NCI-H345 treated with DMSO at 0.1 percent for 48 hours (cell line): ENCODE results near the gene INTS13.
"Not testable (repeated sequence)": the region's sequence is repeated elsewhere in the genome, so short reads cannot be mapped to it uniquely, and the experiment has no call there.

Experiments
- DNase-seq: peaks from one replicate; lab custom pipeline; 2025; ENCODE audit not compliant: unreplicated experiment; lab: John Stamatoyannopoulos, UW

The INTS13 gene

DNA sequence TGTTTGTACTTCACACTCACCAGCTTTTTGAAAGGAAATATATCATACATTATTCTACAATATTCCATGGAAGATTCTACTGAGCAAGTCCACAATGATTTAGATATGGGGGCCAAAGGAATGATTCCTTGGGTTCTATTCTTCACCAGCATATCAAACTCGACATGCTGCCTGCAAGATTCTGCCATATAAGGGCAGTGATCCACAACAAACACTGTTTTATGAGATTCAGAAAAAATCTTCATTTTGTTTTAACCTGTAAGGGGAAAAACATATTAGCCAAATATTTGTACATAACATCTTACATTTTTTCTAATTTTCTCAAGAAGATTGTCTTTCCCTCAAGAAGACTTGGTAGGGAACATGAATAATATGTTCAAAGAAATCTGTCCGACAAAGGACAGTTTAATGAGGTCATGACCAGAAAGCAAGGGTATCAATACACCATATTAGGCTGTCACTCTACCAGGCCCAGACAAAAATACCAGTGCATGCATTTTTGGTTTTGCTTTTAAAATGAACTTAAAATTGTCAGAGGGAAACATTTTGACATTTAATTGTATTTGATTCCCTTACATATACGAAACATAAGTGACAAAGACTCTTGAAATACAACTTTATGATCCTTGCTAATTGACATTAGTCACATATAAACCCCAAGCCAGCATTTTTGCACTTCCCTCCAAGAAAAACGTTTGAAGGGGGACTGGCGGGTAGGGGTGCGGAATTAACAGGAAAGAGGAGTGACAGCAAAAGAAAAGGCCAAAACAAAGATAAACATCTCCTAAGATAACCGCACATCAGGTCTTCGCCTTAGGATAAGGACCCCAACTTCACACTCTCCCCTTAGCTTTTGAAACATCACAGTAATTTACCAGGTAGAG lies 980 bp downstream of the INTS13 start:
- DNase-seq: no peak

DNA sequence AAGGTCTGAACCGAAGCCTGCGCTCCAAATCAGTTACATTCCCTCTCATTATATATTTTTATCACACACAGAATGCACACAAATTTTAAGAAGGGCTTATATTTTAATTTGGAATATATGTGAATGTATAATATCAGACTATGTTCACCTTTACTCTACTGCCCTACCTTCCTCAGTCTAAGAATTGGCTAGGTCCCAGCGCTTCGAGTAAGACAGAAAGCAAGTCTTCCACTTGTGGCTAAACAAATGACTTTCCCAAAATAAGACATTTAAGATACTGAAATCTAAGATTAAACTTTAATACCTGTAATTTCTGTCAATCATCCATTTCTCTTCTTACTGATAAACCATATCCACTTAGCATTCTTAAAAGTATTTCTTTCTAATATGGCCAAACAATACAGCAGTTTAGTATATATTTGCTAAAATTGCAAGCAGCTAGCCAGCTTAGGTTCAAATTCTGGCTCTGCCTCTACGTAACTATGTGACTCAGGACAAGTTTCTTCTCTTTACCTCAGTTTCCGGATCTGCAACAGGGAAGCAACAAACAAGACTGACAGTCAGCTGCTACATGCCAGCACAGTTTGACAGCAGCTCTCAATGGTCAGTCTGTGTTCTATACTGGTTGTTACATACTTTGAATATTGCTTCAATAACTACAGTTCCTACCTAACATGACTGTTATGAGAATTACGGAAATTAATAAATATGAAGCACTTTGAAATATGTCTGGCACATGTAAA lies 2.0 kb downstream of the INTS13 start:
- no peak for DNase-seq

DNA sequence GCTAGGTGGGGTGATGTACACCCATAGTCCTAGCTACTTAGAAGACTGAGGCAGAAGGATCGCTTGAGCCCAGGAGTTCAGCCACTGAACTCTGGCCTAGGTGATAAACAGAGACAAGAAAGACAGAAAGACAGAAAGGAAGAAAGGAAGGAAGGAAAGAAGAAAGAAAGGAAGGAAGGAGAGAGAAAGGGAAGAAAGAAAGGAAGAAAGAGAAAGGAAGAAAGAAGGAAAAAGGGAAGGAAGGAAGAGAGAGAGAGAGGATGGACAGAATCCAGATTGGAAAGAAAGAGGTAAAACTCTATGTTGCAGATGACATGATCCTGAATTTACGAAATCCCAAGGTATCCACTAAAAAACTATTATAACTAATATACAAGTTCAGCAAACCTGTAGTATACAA lies 8.2 kb downstream of the INTS13 start:
- DNase-seq: no peak

DNA sequence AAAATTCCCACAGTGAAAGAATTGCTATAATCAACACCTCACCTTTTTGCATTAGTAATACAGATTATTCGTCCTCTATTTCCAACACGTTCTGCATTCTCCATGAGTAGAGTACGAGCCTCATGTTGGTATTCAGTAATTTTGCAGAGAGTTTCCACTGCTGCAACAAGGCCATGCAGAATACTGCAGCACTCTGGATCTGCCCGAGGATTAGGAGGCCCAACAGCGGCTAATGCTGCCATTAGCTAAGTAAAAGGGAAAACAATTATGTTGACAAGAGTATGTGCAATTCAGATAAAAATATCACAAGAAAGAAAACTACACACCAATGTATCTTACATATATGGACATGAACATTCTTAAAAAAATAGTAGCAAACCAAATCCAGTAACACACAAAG lies 9.1 kb downstream of the INTS13 start:
- DNase-seq: no peak

DNA sequence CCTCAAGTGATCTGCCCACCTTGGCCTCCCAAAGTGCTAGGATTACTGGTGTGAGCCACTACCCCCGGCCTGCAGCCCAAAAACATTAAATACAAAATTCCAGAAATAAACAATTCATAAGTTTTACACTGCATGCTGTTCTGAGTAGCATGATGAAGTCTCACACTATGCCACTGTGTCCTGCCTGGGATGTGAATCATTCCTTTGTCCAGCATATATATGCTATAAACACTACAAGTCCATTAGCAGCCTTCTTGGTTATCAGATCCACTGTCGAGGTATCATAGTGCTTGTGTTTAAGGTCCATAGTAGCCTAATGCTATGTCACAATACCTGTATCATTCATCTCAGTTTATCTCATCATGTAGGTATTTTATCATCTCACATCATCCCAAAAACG lies 15.9 kb downstream of the INTS13 start:
- DNase-seq: no peak

DNA sequence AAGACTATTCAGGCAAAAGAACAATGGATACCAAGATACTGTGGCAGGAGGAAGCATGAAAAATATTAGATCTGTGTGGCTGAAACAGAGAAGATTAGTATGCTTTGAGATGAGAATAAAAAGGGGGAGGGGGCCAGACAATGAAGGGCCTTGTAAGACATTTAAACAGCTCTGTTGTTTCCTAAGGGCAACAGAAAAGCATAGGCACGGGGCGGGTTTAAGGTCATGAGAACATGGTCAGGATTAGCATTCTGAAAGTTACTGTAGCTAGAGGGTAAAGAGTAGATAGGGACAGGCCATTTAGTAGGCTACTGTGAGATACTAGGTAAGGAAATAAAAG lies 18.6 kb downstream of the INTS13 start:
- no peak for DNase-seq

DNA sequence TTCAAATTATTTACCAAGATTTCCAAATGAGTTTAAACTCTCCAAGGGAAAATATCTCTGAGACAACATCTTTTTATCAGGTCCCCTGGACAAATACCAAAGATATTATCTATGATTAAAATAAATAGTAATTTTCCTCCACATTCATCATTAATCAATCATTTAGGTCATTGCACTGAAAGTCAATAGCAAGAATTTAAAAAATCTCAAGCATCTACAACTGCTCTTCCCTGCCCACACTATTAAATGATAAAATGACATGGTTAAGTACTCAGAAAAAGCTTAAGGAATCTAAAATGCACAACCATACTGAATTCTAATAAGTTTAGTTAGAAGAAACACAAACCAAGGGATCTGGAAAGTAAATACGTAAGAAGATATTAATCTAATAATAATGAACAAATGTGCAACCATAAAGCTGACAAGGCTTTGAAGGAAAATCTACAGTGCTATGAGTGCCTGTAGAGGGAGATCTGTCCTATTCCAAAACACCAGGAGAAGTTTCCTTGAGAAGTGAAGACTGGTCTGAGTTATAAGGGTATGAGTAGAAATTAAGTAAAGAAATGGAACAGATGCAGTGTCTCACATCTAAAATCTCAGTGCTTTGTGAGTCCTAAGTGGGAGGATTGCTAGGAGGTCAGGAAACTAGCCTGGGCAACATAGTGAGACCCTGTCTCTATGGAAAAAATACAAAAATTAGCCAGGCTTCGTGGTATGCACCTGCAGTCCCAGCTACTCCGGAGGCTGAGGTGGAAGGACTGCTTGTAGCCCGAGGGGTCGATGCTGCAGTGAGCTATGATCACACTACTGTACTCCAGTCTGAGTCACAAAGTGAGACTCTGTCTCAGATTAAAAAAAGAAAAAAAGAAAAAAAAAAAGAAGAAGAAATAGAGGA lies 19.2 kb downstream of the INTS13 start:
- DNase-seq: no peak

DNA sequence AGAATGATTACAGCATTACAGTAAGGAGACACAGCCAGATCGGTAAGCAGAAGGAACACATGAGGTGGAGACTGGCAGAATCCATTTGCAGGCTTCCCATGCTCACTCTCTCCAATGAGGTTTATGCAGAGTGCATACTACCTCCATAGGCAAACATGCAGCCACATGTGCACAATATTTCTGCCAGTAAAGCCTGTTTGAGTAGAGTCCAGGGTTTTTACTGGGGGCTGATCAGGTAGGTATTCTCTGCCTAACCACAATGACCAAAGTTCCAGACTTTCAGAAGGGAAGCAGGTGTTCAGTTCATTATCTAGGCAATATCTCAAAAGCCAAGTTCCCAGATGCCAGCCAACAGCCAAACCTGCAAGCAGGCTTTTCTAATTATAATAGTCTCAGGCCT lies 31.1 kb downstream of the INTS13 start:
- DNase-seq: no peak

DNA sequence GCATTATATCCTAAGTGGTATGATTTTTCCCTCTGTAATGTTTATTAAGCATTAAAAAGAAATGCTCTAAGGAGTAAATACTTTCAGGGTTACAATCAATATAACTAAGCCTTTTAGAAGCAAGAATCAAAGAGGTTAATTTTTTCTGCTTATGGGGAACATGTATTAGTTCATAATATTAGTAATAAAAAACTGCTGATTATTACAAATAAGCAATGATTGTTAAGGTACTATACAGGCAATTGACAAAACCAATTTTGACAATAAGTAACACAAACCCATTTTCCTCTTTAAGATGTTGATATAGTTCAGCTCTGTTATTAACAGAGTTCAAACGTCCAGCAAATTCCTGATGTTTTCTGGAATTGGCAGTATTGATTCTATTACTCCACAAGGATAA lies 31.8 kb downstream of the INTS13 start:
- DNase-seq: no peak

DNA sequence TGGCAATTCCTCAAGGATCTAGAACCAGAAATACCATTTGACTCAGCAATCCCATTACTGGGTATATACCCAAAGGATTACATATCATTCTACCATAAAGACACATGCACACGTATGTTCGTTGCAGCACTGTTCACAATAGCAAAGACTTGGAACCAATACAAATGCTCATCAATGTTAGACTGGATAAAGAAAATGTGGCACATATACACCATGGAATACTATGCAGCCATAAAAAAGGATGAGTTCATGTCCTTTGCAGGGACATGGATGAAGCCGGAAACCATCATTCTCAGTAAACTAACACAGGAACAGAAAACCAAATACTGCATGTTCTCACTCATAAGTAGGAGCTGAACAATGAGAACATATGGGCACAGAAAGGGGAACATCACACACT lies 34.4 kb downstream of the INTS13 start:
- not testable (repeated sequence) for DNase-seq

DNA sequence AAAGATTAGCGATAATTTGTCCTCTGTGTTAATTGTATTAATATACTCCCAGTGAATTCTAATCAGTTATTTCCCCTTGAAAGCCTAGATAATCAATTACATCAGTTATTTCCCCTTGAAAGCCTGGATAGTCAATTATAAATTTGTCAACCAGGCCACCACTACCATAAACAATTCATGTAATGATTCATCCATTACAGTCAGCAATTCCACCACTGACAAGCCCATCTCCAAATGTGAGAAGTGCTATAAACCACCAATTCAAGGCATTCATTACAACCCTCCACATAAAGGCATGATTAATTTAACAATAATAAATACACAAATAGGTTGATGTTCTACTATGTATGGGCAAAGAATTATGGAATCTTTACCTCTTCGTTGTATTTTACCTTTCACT lies 40.9 kb downstream of the INTS13 start:
- no peak for DNase-seq

DNA sequence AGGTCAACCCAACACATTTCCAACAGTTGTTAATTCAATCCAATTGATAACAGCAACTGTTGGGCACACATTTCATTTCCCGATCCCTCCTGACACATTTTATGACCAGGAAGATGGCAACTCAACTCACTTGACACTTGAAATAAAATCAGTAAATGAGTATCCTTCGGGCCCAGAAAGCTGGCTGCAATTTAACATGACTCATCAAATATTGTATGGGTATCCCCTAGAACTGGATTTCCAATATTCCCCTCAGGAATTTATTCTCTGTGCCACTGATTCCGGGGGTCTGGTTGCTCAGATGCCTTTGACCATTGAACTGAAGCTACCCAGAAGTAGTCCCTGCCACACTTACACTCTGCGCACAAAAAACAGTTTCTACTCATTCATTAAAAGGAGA lies 42.1 kb downstream of the INTS13 start:
- DNase-seq: no peak

DNA sequence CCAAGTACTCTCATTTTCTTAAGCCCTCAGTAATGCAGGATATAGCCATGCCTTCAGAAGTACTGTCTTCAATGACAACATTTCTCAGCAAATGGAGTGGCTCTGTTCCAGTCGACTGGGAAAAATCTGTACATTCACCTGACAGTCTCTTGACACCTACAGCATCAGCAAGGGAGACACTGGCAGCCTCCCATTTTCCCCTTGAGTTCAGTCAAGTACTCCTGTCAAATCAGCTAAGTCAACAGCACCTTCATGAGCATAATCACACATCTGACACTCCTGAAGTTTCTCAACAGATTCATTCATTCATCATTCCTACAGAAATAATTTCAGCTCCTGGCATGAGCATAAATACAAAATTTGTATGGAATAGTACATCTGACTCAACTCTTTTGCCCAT lies 46.1 kb downstream of the INTS13 start:
- no peak for DNase-seq

DNA sequence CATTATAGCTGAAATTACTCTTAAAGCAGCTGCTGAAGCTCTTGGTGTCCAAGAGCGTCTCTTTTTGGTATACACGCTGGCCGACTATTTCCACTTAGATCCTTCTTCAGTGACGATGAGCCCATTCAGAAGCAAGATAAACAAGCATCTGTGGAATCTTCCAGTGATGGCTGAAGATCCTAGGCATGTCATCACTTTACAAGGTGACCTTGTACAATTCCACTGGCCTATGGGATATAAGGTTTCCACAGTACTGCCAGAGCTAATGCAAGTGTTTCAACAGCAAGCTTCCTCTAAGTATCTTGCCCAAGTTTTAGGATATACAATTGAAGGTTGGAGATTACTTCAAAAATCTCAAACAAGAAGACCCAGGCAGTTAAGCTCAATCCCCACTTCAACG lies 47.0 kb downstream of the INTS13 start:
- DNase-seq: no peak

DNA sequence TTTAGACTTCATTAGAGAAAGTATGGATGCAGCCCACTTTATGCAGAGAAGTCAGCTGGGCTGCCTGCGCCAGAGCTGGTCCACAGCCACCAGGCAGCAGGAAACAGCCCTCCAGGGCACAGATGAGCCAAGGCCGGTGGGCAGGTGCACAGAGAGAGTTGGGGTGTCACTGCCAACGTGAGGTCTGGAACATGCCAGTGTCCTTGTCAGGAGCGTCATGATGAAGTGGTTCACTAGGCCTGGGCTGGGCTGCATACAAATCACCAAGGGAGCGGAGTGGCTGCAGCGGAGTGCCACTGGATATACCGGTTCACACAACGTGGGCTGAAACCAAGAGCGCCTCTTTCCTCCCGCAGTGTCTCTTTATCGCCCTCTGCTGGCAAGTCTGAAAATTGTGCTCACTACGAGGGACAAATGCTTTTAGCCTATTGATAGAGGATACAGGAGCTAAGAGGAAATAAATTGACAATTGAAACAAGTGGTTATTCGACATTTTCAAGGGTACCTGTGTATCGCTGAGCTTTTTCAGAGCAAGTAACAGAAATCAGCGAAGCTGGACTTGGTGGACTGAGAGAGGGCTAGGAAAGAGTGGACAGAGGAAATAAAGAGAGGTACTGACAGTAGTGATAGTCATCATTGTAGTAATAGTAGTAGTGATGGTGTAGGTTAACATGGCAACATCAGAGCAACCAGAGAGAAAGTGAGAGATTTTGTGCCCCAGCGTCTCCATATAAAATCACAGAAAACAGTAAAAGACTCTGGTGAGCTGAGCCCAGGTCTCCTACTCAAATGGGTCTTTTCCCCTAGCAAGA lies 52.8 kb downstream of the INTS13 start:
- peak; percentile 77 for DNase-seq

DNA sequence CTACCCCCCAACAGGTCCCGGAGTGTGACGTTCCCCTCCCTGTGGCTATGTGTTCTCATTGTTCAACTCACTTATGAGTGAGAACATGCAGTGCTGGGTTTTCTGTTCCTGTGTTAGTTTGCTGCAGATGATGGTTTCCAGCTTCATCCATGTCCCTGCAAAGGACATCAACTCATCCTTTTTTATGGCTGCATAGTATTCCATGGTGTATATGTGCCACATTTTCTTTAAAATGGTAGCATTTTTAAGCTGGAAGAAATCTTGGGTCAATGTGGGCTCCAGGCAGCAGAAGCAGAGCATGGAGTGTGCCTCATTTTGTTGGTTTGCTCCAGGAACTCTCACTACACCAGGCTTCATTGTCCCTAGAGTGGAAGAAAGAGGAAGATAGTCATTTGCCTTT lies 57.2 kb downstream of the INTS13 start:
- no peak for DNase-seq

DNA sequence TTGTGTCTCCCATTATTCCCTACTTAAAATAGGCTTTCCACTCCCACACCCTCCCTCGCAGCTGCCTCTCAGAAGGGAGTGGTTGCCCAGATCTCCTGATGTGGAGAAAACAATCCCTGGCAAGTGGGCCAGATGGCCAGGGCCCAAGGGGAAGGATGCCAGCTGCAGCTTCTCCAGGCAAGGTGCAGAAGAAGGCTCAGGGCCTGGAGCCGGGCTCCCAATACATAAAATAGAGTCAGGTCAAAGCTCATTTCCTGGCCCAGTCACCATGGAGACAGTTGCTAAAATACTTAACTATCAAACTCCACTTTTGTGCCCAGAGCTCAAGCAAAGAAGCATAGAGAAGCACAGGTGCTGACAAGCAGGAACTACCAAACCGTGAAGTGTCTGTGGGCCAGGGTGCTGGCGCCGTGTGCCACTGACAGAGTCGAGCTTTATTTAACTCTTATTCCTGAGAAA lies 59.1 kb downstream of the INTS13 start:
- peak; percentile 28 for DNase-seq

DNA sequence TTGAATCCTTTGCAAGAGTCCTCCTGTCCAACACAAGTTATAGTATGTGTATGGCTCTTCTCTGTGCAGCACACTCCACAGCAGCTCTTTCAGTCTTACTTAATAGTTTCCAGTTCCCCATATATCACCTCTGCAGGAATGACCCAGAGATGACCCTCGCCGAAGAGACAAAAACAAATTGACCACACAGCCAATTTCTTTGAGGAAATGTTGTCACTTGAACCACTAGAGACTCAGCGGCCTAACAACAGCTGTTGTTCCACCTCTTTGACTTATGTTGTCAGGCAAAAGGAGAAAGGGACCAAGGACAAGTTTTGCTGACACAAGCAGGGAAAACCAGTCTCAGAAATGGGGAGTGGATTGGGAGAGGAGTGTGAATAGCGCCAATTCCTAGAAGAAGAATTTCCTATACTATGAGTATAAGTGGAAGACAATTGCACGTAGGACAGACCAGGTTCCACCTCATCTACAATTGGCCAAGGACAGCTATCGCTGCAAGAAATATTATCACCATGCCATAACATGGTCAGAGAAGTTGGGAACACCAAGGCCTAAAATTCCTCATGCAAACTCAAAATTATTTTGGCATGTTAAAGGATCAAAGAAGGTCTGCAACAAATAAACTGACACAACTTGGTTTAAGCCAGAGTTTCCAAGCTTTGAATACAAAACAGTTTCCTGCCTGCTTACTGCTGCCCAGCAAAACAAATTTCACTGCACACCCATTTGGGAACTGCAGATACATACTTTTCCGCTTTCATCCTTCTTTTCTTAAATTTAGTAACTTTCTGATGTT lies 63.1 kb downstream of the INTS13 start:
- no peak for DNase-seq

DNA sequence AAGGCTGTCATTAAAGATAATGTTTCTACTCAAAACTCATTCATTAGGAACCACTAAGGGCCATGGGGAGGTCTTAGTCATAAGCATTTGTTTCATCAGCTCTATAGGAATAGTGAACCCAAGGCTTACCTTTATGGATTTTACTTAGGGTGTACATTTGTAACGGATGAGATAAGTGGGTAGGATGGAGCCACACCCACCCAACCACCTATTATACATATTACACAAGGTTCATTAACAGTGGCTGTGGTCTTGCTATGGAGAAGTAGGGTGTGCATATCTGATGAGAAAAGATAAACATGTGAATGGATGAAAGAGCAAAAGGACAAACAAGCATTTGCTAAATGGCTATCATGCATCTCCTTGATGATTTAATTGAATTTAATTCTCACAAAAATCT lies 65.2 kb downstream of the INTS13 start:
- no peak for DNase-seq

DNA sequence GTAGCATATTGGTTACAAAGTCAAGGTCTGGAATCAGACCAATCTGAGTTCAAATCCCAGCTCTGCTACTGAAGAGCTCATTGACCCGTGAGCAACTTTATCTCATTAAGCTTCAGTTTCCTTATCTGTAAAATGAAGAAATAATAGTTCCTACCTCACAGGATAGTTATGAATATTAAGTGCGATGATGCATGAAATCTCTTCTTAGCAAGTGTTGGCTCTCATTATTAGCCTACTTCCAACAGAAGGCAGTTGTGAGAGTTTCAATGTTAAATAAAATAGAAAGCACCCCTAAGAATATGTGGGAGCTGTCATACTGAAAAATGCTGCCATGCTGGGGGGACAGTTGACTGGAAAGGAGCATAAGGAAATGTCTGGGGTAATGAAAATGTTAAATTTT lies 65.8 kb downstream of the INTS13 start:
- no peak for DNase-seq
